Fibroblast of lung (primary cell): ENCODE results near the gene MCF2L2.

ENCODE experiments used
- EZH2 ChIP-seq: IDR thresholded peaks from 2 replicates; pipeline ENCODE4 v1.5.1; 2012; ENCODE audit warnings: low read length, control low read depth, mild to moderate bottlenecking; ENCODE audit errors: missing control alignments
- TF ChIP-seq, protein P1 (sequence below), 2 donors: IDR thresholded peaks in 1 of 2; conservative IDR thresholded peaks in 1 of 2; 1 replicate in 1 of 2; 2 replicates in 1 of 2; pipeline ENCODE4 v1.5.1; 2011 to 2012; ENCODE audit warnings: low read length in 2 of 2, control low read depth in 1 of 2, inconsistent platforms in 1 of 2, low read depth in 1 of 2, mild to moderate bottlenecking in 1 of 2

DNA sequence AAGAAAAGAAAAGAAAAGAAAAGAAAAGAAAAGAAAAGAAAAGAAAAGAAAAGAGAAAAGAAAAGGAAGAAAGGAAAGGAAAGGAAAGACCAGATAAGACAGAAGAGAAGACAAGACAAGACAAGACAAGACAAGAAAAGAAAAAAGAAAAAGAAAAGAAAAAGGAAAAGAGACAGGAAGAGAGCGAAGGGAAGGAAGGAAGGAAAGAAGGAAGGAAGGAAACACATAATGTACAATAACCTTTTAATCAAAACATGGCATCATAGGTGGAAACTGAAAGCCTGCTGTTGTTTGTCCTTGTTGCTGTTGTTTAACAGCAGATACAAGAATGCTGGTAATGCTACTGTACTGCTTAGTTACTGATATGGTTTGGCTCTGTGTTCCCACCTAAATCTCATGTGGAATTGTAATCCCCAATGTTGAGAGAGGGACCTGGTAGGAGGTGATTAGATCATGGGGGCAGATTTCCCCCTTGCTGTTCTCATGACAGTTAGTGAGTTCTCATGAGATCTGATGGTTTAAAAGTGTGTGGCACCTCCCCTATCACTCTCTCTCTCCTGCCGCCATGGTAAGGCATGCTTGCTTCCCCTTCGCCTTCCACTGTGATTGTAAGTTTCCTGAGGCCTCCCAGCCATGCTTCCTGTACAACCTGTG is 67.3 kb downstream of the MCF2L2 start:
- TF ChIP-seq, protein P1, sequence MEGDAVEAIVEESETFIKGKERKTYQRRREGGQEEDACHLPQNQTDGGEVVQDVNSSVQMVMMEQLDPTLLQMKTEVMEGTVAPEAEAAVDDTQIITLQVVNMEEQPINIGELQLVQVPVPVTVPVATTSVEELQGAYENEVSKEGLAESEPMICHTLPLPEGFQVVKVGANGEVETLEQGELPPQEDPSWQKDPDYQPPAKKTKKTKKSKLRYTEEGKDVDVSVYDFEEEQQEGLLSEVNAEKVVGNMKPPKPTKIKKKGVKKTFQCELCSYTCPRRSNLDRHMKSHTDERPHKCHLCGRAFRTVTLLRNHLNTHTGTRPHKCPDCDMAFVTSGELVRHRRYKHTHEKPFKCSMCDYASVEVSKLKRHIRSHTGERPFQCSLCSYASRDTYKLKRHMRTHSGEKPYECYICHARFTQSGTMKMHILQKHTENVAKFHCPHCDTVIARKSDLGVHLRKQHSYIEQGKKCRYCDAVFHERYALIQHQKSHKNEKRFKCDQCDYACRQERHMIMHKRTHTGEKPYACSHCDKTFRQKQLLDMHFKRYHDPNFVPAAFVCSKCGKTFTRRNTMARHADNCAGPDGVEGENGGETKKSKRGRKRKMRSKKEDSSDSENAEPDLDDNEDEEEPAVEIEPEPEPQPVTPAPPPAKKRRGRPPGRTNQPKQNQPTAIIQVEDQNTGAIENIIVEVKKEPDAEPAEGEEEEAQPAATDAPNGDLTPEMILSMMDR (conservative IDR thresholded peaks at IDR 0.05 in 1 of 2, IDR thresholded peaks at IDR 0.05 in 1 of 2; ENCODE audit: low read depth in 1 of 2, low read length in 2 of 2), result no peak
- TF ChIP-seq EZH2, result no peak
